Tibial nerve (tissue), 4 donors: Measurements from ENCODE around the gene GUCY2C. TPM values are rescaled to one million over a fixed set of nuclear protein-coding genes. Genes with fewer than 3 reads are reported as not detected.

Source experiments
- DNase-seq, 2 donors: peaks; one replicate each; pipeline ENCODE4 v3.0.0-alpha.2; 2019; ENCODE audit warnings: low spot score in 2 of 2
- H3K27ac ChIP-seq, 4 donors: fragments of 200-600 bp; sonication (generic) in 3 of 4; one replicate each; pipeline ENCODE4 v1.5.1; 2017 to 2019; ENCODE audit warnings: mild to moderate bottlenecking in 1 of 4
- H3K27me3 ChIP-seq, 2 donors: fragments of 200-600 bp; sonication (generic) in 1 of 2; one replicate each; pipeline versions ENCODE4 v1.5.1 to v1.6.0; 2017 to 2019
- H3K36me3 ChIP-seq, 3 donors: fragments of 200-600 bp; sonication (generic); one replicate each; pipeline ENCODE4 v1.5.1; 2018 to 2019
- H3K4me1 ChIP-seq, 4 donors: fragments of 200-600 bp; sonication (generic) in 3 of 4; one replicate each; pipeline ENCODE4 v1.5.1; 2017 to 2019
- H3K4me3 ChIP-seq, 4 donors: fragments of 200-600 bp; sonication (generic) in 3 of 4; one replicate each; pipeline ENCODE4 v1.5.1; 2017 to 2019; ENCODE audit warnings: mild to moderate bottlenecking in 1 of 4, moderate library complexity in 1 of 4
- H3K9me3 ChIP-seq, 4 donors: fragments of 200-600 bp; sonication (generic) in 3 of 4; one replicate each; pipeline ENCODE4 v1.5.1; 2017 to 2019
- EP300 ChIP-seq, 2 donors: sonication (generic); formaldehyde crosslinking; IDR thresholded peaks; one replicate each; pipeline ENCODE4 v1.6.1; 2017; ENCODE audit warnings: antibody characterized with exemption in 2 of 2, mild to moderate bottlenecking in 1 of 2
- POLR2A ChIP-seq, 2 donors: fragments of 450-650 bp; IDR thresholded peaks; one replicate each; pipeline ENCODE4 v1.6.1; 2017; ENCODE audit warnings: antibody characterized with exemption in 2 of 2, mild to moderate bottlenecking in 2 of 2, moderate library complexity in 2 of 2
- WGBS, 2 donors: methylation state at CpG; one replicate each; pipeline ENCODE4 v1.1.5; 2018; 5-methylcytosine and 5-hydroxymethylcytosine counted together
- total RNA-seq, 4 donors: library from RNA; depleted of rRNA; stranded (reverse); fragments of >200 nt; gene quantifications; one replicate each; pipeline ENCODE4 v1.1.0, GENCODE V29; 2016
- TF ChIP-seq, protein P1 (sequence below), 5 experiments: fragments of 200-600 bp in 3 of 5; fragments of 450-650 bp in 2 of 5; sonication (generic) in 3 of 5; IDR thresholded peaks; one replicate each; pipeline ENCODE4 v1.5.1; 2016 to 2019; ENCODE audit warnings: antibody characterized with exemption in 5 of 5, mild to moderate bottlenecking in 3 of 5, moderate library complexity in 2 of 5

The GUCY2C gene
- total RNA-seq, 4 donors from 2014 or later, result not detected

DNA sequence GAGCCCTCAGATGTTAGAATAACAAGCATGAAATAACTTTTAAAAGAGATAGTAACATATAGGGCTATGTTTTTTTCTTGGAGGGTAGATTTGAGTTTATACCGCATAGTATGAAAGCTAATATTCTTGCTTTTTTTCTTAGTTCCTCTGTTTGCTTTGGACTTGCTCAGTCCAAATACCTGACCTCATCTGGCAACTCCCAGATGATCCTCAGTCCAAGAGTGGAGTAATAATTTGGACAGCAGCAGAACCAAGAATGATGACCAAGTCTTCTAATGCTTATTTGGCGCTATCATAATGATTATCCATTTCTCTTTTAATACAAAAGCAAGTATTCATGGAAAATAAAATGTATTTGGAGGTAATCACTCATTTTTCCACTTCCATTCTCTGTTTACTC, 45.6 kb downstream of the GUCY2C start:
- TF ChIP-seq EP300 (IDR thresholded peaks at IDR 0.05) (no peak), POLR2A (IDR thresholded peaks at IDR 0.05) (no peak)
- TF ChIP-seq, protein P1, sequence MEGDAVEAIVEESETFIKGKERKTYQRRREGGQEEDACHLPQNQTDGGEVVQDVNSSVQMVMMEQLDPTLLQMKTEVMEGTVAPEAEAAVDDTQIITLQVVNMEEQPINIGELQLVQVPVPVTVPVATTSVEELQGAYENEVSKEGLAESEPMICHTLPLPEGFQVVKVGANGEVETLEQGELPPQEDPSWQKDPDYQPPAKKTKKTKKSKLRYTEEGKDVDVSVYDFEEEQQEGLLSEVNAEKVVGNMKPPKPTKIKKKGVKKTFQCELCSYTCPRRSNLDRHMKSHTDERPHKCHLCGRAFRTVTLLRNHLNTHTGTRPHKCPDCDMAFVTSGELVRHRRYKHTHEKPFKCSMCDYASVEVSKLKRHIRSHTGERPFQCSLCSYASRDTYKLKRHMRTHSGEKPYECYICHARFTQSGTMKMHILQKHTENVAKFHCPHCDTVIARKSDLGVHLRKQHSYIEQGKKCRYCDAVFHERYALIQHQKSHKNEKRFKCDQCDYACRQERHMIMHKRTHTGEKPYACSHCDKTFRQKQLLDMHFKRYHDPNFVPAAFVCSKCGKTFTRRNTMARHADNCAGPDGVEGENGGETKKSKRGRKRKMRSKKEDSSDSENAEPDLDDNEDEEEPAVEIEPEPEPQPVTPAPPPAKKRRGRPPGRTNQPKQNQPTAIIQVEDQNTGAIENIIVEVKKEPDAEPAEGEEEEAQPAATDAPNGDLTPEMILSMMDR (IDR thresholded peaks at IDR 0.05), result no peak
- Histone ChIP-seq H3K36me3 (no peaks in the 10 kb centered on the region), H3K27ac (no peak overlapping the region), H3K27me3 (no peaks in the 10 kb centered on the region), H3K4me1 (no peaks in the 10 kb centered on the region), H3K4me3 (no peak overlapping the region), H3K9me3 (no peaks in the 10 kb centered on the region)
- no peak for DNase-seq
- WGBS, 2 donors, result 67 to 72% methylated on average over 2 of the region's 2 CpGs

DNA sequence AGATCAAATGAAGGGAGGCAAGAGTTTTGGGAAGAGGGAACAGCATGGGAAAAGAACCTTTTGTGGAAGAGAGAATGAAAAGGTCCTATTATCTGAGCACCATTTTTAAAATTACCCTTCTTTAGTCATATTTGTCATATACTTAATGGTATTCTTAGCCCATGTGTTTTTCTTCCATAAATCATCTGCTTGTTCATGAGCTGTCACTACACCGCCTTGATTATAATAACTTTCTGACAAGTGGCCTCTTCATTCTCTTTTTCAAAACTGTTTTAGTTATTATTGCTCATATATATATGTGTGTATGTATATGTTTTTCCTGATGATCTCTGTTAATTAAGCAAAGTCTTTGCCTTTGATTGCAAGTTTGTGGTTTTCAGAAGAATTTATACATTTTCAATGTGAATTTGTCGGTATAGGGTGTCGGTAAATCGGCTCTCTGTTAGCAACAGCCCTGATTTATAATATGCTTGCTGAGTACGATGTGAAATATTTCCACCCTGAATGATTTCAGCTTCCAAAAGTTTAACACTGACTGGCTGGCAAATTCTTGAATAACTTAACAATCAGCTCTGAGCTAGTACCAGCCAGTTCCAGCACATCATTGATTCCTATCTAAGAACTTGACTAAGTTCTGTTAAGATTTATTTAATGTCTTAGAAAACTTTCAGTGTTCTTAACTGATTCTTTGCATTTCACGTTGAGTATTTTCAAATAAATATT, 49.2 kb downstream of the GUCY2C start:
- Histone ChIP-seq H3K9me3 (no peaks in the 10 kb centered on the region), H3K4me1 (no peaks in the 10 kb centered on the region), H3K27me3 (no peaks in the 10 kb centered on the region), H3K27ac (no peak overlapping the region), H3K4me3 (no peak overlapping the region), H3K36me3 (no peaks in the 10 kb centered on the region)
- no peak for DNase-seq
- TF ChIP-seq, protein P1 (IDR thresholded peaks at IDR 0.05), result no peak
- TF ChIP-seq POLR2A (IDR thresholded peaks at IDR 0.05), result no peak
- no peak for TF ChIP-seq EP300 (IDR thresholded peaks at IDR 0.05)
- WGBS, 2 donors, result 71 to 79% methylated on average over 6 of the region's 6 CpGs

DNA sequence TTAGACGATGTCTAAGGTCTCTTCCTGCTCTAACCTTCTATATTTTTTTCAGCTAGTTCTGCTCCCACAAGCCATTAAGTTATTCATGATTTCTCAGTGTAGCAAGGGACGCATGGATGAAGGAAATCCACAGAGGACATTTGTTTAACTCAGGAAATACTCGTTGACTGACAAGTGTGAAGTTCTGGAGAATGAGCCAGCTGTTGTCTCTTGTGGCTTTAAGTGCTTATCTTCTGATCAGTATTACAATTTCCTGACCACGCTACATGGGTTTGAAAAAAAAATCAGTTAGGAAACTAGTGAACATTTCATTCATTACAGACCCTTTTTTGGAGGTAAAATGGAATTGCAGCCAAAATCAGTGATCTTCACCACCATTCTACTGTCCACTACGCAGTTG, 53.1 kb downstream of the GUCY2C start:
- H3K4me3 ChIP-seq, result no peak overlapping the region
- 38 to 44% methylated on average over 5 of the region's 5 CpGs for WGBS, 2 donors
- DNase-seq, result no peak
- no peak overlapping the region for H3K27ac ChIP-seq
- TF ChIP-seq POLR2A (IDR thresholded peaks at IDR 0.05), result no peak
- TF ChIP-seq, protein P1 (IDR thresholded peaks at IDR 0.05), result no peak
- TF ChIP-seq EP300 (IDR thresholded peaks at IDR 0.05), result no peak
- H3K36me3 ChIP-seq, result no peaks in the 10 kb centered on the region
- no peaks in the 10 kb centered on the region for H3K27me3 ChIP-seq
- H3K4me1 ChIP-seq, result no peaks in the 10 kb centered on the region
- H3K9me3 ChIP-seq, result no peaks in the 10 kb centered on the region

DNA sequence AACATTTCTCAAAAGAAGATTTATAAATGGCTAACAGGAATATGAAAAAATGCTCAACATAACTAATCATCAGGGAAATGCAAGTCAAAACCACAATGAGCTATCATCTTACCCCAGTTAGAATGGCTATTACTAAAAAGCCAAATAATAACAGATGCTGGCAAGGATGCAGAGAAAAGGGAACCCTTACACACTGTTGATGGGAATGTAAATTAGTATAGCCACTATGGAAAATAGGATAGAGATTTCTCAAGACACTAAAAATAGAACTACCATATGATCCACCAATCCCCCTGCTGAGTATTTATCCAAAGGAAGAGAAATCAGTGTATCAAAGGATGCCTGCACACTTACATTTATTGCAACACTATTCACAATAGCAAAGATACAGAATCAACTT, 58.3 kb downstream of the GUCY2C start:
- peaks cover 0 to 16% (median 2%) of the 10 kb centered on the region in 4 donors for H3K9me3 ChIP-seq
- H3K36me3 ChIP-seq, result no peaks in the 10 kb centered on the region
- no peak overlapping the region for H3K27ac ChIP-seq
- no peaks in the 10 kb centered on the region for H3K4me1 ChIP-seq
- no peaks in the 10 kb centered on the region for H3K27me3 ChIP-seq
- no peak for DNase-seq
- H3K4me3 ChIP-seq, result no peak overlapping the region
- TF ChIP-seq EP300 (IDR thresholded peaks at IDR 0.05), result no peak
- TF ChIP-seq POLR2A (IDR thresholded peaks at IDR 0.05), result no peak
- TF ChIP-seq, protein P1 (IDR thresholded peaks at IDR 0.05), result no peak

DNA sequence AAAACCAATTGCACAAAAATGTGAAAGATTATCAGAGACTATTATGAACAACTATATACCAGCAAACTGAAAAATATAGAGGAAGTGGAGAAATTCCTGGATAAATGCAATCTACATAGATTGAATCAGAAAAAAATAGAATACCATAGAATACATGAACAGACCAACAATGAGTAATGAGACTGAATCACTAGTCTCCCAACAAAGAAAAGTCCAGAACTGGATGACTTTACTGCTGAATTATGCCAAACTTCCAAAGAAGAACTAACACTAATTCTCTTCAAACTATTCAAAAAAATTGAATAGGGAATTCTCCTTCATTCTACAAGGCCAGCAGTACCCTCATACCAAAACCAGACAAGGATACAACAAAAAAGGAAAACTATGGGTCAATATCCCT, 60.6 kb downstream of the GUCY2C start:
- Histone ChIP-seq H3K27me3 (no peaks in the 10 kb centered on the region), H3K9me3 (peaks cover 0 to 16% (median 2%) of the 10 kb centered on the region in 4 donors), H3K4me1 (no peaks in the 10 kb centered on the region), H3K4me3 (no peak overlapping the region), H3K27ac (no peak overlapping the region), H3K36me3 (no peaks in the 10 kb centered on the region)
- no peak for DNase-seq
- TF ChIP-seq POLR2A (IDR thresholded peaks at IDR 0.05) (no peak), EP300 (IDR thresholded peaks at IDR 0.05) (no peak)
- TF ChIP-seq, protein P1 (IDR thresholded peaks at IDR 0.05), result no peak
